Sigmoid colon (tissue), 4 donors: ENCODE data around the gene UPK3A.

Experiments
- CTCF ChIP-seq, 4 experiments: fragments of 450-650 bp in 3 of 4; fragments of 200-600 bp in 1 of 4; IDR thresholded peaks; one replicate each; pipeline ENCODE4 v1.5.1; 2016 to 2019; ENCODE audit warnings: antibody characterized with exemption in 4 of 4, mild to moderate bottlenecking in 3 of 4, moderate library complexity in 2 of 4
- EP300 ChIP-seq, 4 donors: sonication (generic); formaldehyde crosslinking; IDR thresholded peaks; one replicate each; pipeline ENCODE4 v1.6.1; 2017; ENCODE audit warnings: antibody characterized with exemption in 4 of 4
- POLR2A ChIP-seq, 2 donors: fragments of 450-650 bp; IDR thresholded peaks; one replicate each; pipeline ENCODE4 v1.6.1; 2016; ENCODE audit warnings: antibody characterized with exemption in 2 of 2, mild to moderate bottlenecking in 2 of 2, moderate library complexity in 2 of 2
- POLR2AphosphoS5 ChIP-seq, 4 donors: sonication (generic); formaldehyde crosslinking; IDR thresholded peaks; one replicate each; pipeline ENCODE4 v1.6.1; 2017; ENCODE audit warnings: antibody characterized with exemption in 4 of 4

GRCh38 chr22:45262931-45263462 lies 21.8 kb upstream of the UPK3A start:
- TF ChIP-seq CTCF (IDR thresholded peaks at IDR 0.05) (no peak), POLR2AphosphoS5 (IDR thresholded peaks at IDR 0.05) (no peak), EP300 (IDR thresholded peaks at IDR 0.05) (no peak), POLR2A (IDR thresholded peaks at IDR 0.05) (no peak)
